Measurements from ENCODE around the gene CNTNAP2. TPM values are rescaled to one million over a fixed set of nuclear protein-coding genes. Genes with fewer than 3 reads are reported as not detected.

The CNTNAP2 gene
- total and polyA plus RNA-seq, 3 donors from 2014 or later = 4.3 to 6.1 (median 4.4) TPM

- WGBS, 2 donors = 95 to 97% methylated on average over 1 of the region's 1 CpG
- Histone ChIP-seq H3K4me1 (no peaks in the 10 kb centered on the region), H3K4me3 (no peak overlapping the region), H3K27ac (no peak overlapping the region), H3K36me3 (ENCODE audit: low read depth, missing control alignments) (no peaks in the 10 kb centered on the region), H3K27me3 (no peaks in the 10 kb centered on the region), H3K9me3 (no peaks in the 10 kb centered on the region)
- DNase-seq = no peak
- TF ChIP-seq POLR2A (IDR thresholded peaks at IDR 0.05) (no peak), CTCF (IDR thresholded peaks at IDR 0.05) (no peak)
- intact Hi-C loops (cut with DNase I; ENCODE audit: low total_unique reads) = no loop called here
Measured at GRCh38 chr7:146387140-146387539, 270.5 kb downstream of the CNTNAP2 start.

GRCh38 chr7:146388928-146389327, 272.3 kb downstream of the CNTNAP2 start:
- no peaks in the 10 kb centered on the region for H3K4me1 ChIP-seq
- intact Hi-C loops (cut with DNase I; ENCODE audit: low total_unique reads) = no loop called here
- H3K9me3 ChIP-seq = no peaks in the 10 kb centered on the region
- H3K27me3 ChIP-seq = no peaks in the 10 kb centered on the region
- WGBS, 2 donors = 88 to 89% methylated on average over 2 of the region's 2 CpGs
- TF ChIP-seq CTCF (IDR thresholded peaks at IDR 0.05) (no peak), POLR2A (IDR thresholded peaks at IDR 0.05) (no peak)
- DNase-seq = no peak
- H3K36me3 ChIP-seq (ENCODE audit: low read depth, missing control alignments) = no peaks in the 10 kb centered on the region
- no peak overlapping the region for H3K27ac ChIP-seq
- no peak overlapping the region for H3K4me3 ChIP-seq

GRCh38 chr7:146393346-146393745, 276.7 kb downstream of the CNTNAP2 start:
- Histone ChIP-seq H3K27ac (no peak overlapping the region), H3K27me3 (no peaks in the 10 kb centered on the region), H3K4me1 (no peaks in the 10 kb centered on the region), H3K9me3 (no peaks in the 10 kb centered on the region), H3K36me3 (ENCODE audit: low read depth, missing control alignments) (no peaks in the 10 kb centered on the region), H3K4me3 (no peak overlapping the region)
- intact Hi-C loops (cut with DNase I; ENCODE audit: low total_unique reads) = no loop called here
- no peak for TF ChIP-seq CTCF (IDR thresholded peaks at IDR 0.05)
- no peak for TF ChIP-seq POLR2A (IDR thresholded peaks at IDR 0.05)
- WGBS, 2 donors = 71 to 72% methylated on average over 2 of the region's 2 CpGs
- DNase-seq = no peak

- intact Hi-C loops (cut with DNase I; ENCODE audit: low total_unique reads) = no loop called here
- H3K9me3 ChIP-seq = no peaks in the 10 kb centered on the region
- H3K27ac ChIP-seq = no peak overlapping the region
- H3K4me3 ChIP-seq = no peak overlapping the region
- no peaks in the 10 kb centered on the region for H3K36me3 ChIP-seq (ENCODE audit: low read depth, missing control alignments)
- DNase-seq = no peak
- no peaks in the 10 kb centered on the region for H3K27me3 ChIP-seq
- no peaks in the 10 kb centered on the region for H3K4me1 ChIP-seq
- 92 to 94% methylated on average over 1 of the region's 1 CpG for WGBS, 2 donors
- TF ChIP-seq CTCF (IDR thresholded peaks at IDR 0.05) (no peak), POLR2A (IDR thresholded peaks at IDR 0.05) (no peak)
Measured at GRCh38 chr7:146397141-146397540, 280.5 kb downstream of the CNTNAP2 start.

- no peak for DNase-seq
- Histone ChIP-seq H3K27me3 (no peaks in the 10 kb centered on the region), H3K4me3 (no peak overlapping the region), H3K4me1 (no peaks in the 10 kb centered on the region), H3K9me3 (no peaks in the 10 kb centered on the region), H3K36me3 (ENCODE audit: low read depth, missing control alignments) (no peaks in the 10 kb centered on the region), H3K27ac (no peak overlapping the region)
- 92 to 97% methylated on average over 3 of the region's 3 CpGs for WGBS, 2 donors
- TF ChIP-seq CTCF (IDR thresholded peaks at IDR 0.05) (no peak), POLR2A (IDR thresholded peaks at IDR 0.05) (no peak)
- intact Hi-C loops (cut with DNase I; ENCODE audit: low total_unique reads) = no loop called here
Measured at GRCh38 chr7:146401939-146402338, 285.3 kb downstream of the CNTNAP2 start.

Measured in testis (tissue), 3 donors.